HFFc6 (cell line): Measurements from ENCODE around the gene ZNF202. TPM values are rescaled to one million over a fixed set of nuclear protein-coding genes. Genes with fewer than 3 reads are reported as not detected.

Experiments
- DNase-seq: peaks from one replicate; pipeline ENCODE4 v3.0.0-alpha.2; 2018
- H3K27ac Mint-ChIP-seq: 2 replicates; pipeline ENCODE4 v1.8.0; 2020; ENCODE audit warnings: mild to moderate bottlenecking, mixed read lengths
- H3K27me3 Mint-ChIP-seq: 2 replicates; pipeline ENCODE4 v1.8.0; 2021; ENCODE audit warnings: mild to moderate bottlenecking, moderate library complexity, mixed read lengths; ENCODE audit not compliant: insufficient read depth
- H3K36me3 Mint-ChIP-seq: 2 replicates; pipeline ENCODE4 v1.8.0; 2021; ENCODE audit warnings: low read depth, mixed read lengths
- H3K4me1 Mint-ChIP-seq: 2 replicates; pipeline ENCODE4 v1.8.0; 2020; ENCODE audit warnings: low read depth, mixed read lengths
- H3K4me3 Mint-ChIP-seq: 2 replicates; pipeline ENCODE4 v1.8.0; 2020; ENCODE audit warnings: mild to moderate bottlenecking, moderate library complexity, mixed read lengths
- H3K9me3 Mint-ChIP-seq: 2 replicates; pipeline ENCODE4 v1.8.0; 2020; ENCODE audit warnings: mild to moderate bottlenecking, mixed read lengths
- total RNA-seq, 6 experiments: library from RNA; stranded (reverse); fragmentation: NEBNext Ultra II Directional; extraction: Animal tissue kit (Norgen Biotek cat#: 25700); gene quantifications; 2 replicates in 1 of 6; 3 replicates in 5 of 6; pipeline ENCODE4 v1.2.3, GENCODE V29; 2021
- TF ChIP-seq, protein P1 (sequence below): fragments of 200-600 bp; sonication (generic); IDR thresholded peaks from 2 replicates; pipeline ENCODE4 v1.5.0; 2021; ENCODE audit warnings: antibody characterized with exemption, mild to moderate bottlenecking

The ZNF202 gene
- total RNA-seq, 6 experiments from 2014 or later, result 5.4 to 8.3 (median 6.8) TPM

DNA sequence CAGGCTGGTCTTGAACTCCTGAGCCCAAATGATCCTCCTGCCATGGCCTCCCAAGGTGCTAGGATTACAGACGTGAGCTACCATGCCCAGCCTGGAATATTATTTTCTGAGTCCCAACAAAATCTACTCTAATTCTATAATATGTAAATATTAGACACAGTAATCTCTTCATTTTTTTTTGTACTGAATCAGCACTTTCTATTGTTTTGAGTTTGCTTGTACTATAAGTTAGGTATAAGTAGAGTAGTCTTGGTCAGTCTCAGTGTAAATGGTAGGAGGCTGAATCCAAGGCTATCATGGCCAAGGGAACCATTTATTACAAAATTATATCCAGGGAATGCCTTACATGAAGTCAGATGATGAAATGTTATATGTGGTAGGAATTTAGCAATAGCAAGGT is 32.5 kb upstream of the ZNF202 start:
- no peak for DNase-seq
- Mint-ChIP-seq H3K27ac (no peak overlapping the region), H3K36me3 (no peaks in the 10 kb centered on the region), H3K4me3 (no peak overlapping the region), H3K9me3 (no peaks in the 10 kb centered on the region), H3K27me3 (no peaks in the 10 kb centered on the region; the same call in 1 of the 2 replicates), H3K4me1 (no peaks in the 10 kb centered on the region)
- TF ChIP-seq, protein P1, sequence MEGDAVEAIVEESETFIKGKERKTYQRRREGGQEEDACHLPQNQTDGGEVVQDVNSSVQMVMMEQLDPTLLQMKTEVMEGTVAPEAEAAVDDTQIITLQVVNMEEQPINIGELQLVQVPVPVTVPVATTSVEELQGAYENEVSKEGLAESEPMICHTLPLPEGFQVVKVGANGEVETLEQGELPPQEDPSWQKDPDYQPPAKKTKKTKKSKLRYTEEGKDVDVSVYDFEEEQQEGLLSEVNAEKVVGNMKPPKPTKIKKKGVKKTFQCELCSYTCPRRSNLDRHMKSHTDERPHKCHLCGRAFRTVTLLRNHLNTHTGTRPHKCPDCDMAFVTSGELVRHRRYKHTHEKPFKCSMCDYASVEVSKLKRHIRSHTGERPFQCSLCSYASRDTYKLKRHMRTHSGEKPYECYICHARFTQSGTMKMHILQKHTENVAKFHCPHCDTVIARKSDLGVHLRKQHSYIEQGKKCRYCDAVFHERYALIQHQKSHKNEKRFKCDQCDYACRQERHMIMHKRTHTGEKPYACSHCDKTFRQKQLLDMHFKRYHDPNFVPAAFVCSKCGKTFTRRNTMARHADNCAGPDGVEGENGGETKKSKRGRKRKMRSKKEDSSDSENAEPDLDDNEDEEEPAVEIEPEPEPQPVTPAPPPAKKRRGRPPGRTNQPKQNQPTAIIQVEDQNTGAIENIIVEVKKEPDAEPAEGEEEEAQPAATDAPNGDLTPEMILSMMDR, result no peak

GRCh38 chr11:123773026-123773425 is 31.6 kb upstream of the ZNF202 start:
- H3K4me1 Mint-ChIP-seq, result no peaks in the 10 kb centered on the region
- H3K4me3 Mint-ChIP-seq, result no peak overlapping the region
- H3K9me3 Mint-ChIP-seq, result no peaks in the 10 kb centered on the region
- H3K27me3 Mint-ChIP-seq, result peaks cover 1% of the 10 kb centered on the region; the same call in 1 of the 2 replicates
- TF ChIP-seq, protein P1, result no peak
- H3K27ac Mint-ChIP-seq, result no peak overlapping the region
- no peak for DNase-seq
- no peaks in the 10 kb centered on the region for H3K36me3 Mint-ChIP-seq

GRCh38 chr11:123771664-123772063 is 30.2 kb upstream of the ZNF202 start:
- no peaks in the 10 kb centered on the region for H3K36me3 Mint-ChIP-seq
- TF ChIP-seq, protein P1, result no peak
- H3K9me3 Mint-ChIP-seq, result no peaks in the 10 kb centered on the region
- no peak overlapping the region for H3K4me3 Mint-ChIP-seq
- 0 out of 2 replicates have a peak, but pooled peaks cover 1% of the 10 kb centered on the region for H3K27me3 Mint-ChIP-seq
- no peak overlapping the region for H3K27ac Mint-ChIP-seq
- no peaks in the 10 kb centered on the region for H3K4me1 Mint-ChIP-seq
- DNase-seq, result no peak

- TF ChIP-seq, protein P1, result no peak
- Mint-ChIP-seq H3K9me3 (no peaks in the 10 kb centered on the region), H3K27ac (no peak overlapping the region), H3K36me3 (no peaks in the 10 kb centered on the region), H3K27me3 (0 out of 2 replicates have a peak, but pooled peaks cover 1% of the 10 kb centered on the region), H3K4me1 (no peaks in the 10 kb centered on the region), H3K4me3 (no peak overlapping the region)
- no peak for DNase-seq
Observed at GRCh38 chr11:123770712-123771111, 29.3 kb upstream of the ZNF202 start.

GRCh38 chr11:123765601-123766000 is 24.1 kb upstream of the ZNF202 start:
- Mint-ChIP-seq H3K27me3 (0 out of 2 replicates have a peak, but pooled peaks cover 1% of the 10 kb centered on the region), H3K27ac (no peak overlapping the region), H3K36me3 (peaks cover 8% of the 10 kb centered on the region), H3K4me3 (no peak overlapping the region), H3K4me1 (no peaks in the 10 kb centered on the region), H3K9me3 (peaks cover 11% of the 10 kb centered on the region)
- DNase-seq, result no peak
- TF ChIP-seq, protein P1, result no peak

- TF ChIP-seq, protein P1, result no peak
- no peak overlapping the region for H3K27ac Mint-ChIP-seq
- DNase-seq, result no peak
- H3K4me3 Mint-ChIP-seq, result no peak overlapping the region
- H3K9me3 Mint-ChIP-seq, result peaks cover 11% of the 10 kb centered on the region
- no peaks in the 10 kb centered on the region; the same call in 1 of the 2 replicates for H3K27me3 Mint-ChIP-seq
- H3K4me1 Mint-ChIP-seq, result no peaks in the 10 kb centered on the region
- H3K36me3 Mint-ChIP-seq, result peaks cover 8% of the 10 kb centered on the region
Observed at GRCh38 chr11:123762422-123762821, 21.0 kb upstream of the ZNF202 start.
